ENCODE measurements around the gene PPP1R10. TPM values are rescaled to one million over a fixed set of nuclear protein-coding genes. Genes with fewer than 3 reads are reported as not detected.

Gene PPP1R10
- polyA plus RNA-seq, 2 of the 4 experiments (the other 2 are of a cell fraction), result 26.4 to 37.6 TPM

GRCh38 chr6:30645989-30646388 is 28.9 kb upstream of the PPP1R10 start (continued):
- no peak for TF ChIP-seq CHD4 (IDR thresholded peaks at IDR 0.05; ENCODE audit: borderline replicate concordance)
- no peak for TF ChIP-seq HDAC2 (IDR thresholded peaks at IDR 0.05)
- no peak for TF ChIP-seq RARB (CRISPR knock-in tag; IDR thresholded peaks at IDR 0.05)
- TF ChIP-seq HMGXB4 (CRISPR knock-in tag; IDR thresholded peaks at IDR 0.05; ENCODE audit: borderline replicate concordance), result no peak
- no peak for TF ChIP-seq ZNF302 (CRISPR knock-in tag; IDR thresholded peaks at IDR 0.05)
- TF ChIP-seq BCL3 (IDR thresholded peaks at IDR 0.05), result no peak
- TF ChIP-seq BHLHE40 (IDR thresholded peaks at IDR 0.05; ENCODE audit: low read depth, low read length), result no peak
- no peak for TF ChIP-seq RCOR1 (IDR thresholded peaks at IDR 0.05; ENCODE audit: low read depth, low read length)
- no peak for TF ChIP-seq TP53 (CRISPR knock-in tag; IDR thresholded peaks at IDR 0.05)

GRCh38 chr6:30644769-30645168 is 27.7 kb upstream of the PPP1R10 start:
- no peak for TF ChIP-seq ZSCAN20 (CRISPR knock-in tag; IDR thresholded peaks at IDR 0.05)
- TF ChIP-seq RARB (CRISPR knock-in tag; IDR thresholded peaks at IDR 0.05), result no peak
- TF ChIP-seq KDM1A (IDR thresholded peaks at IDR 0.05; ENCODE audit: low read depth), result no peak
- TF ChIP-seq HOXA7 (CRISPR knock-in tag; IDR thresholded peaks at IDR 0.05), result no peak
- no peak for TF ChIP-seq MYC (IDR thresholded peaks at IDR 0.05; ENCODE audit: borderline replicate concordance, low read length)
- no peak for TF ChIP-seq SMC3 (IDR thresholded peaks at IDR 0.05)
- no peak for TF ChIP-seq BCL3 (IDR thresholded peaks at IDR 0.05)
- POLR2A ChIA-PET, result interaction anchor here (0.7 kb wide), 2 partner anchors 8 to 27 kb away, joined by 3 to 6 read pairs; no protein-coding TSS in a partner anchor
- Histone ChIP-seq H3K9me3 (no peaks in the 10 kb centered on the region), H3K4me3 (no peak overlapping the region), H3K4me2 (no peak overlapping the region), H3K4me1 (peaks cover 9% of the 10 kb centered on the region), H3K27ac (no peak overlapping the region)
- 79% methylated on average over 5 of the region's 5 CpGs for WGBS (ENCODE audit: missing lambda C conversion rate)
- CTCF ChIA-PET, result interaction anchor here (1.1 to 1.5 kb wide), 3 partner anchors 18 to 298 kb away, joined by 3 to 6 read pairs (median 4); partner anchors contain the start of genes ATAT1 and DHX16
- ATAC-seq (no peak), DNase-seq (ENCODE audit: low read depth in 1 of 2, low spot score in 1 of 2) (no peak), FAIRE-seq (no peak)

GRCh38 chr6:30643656-30644055 is 26.6 kb upstream of the PPP1R10 start:
- ChIA-PET POLR2A (interaction anchor here (0.7 kb wide), 1 partner anchor 789 kb away, joined by 5 read pairs; no protein-coding TSS in a partner anchor), CTCF (interaction anchor here (1.0 to 1.3 kb wide), 2 partner anchors 29 to 272 kb away, joined by 3 to 6 read pairs; partner anchors contain the start of gene DHX16)
- no peak overlapping the region for H3K27ac ChIP-seq
- H3K9me3 ChIP-seq, result no peaks in the 10 kb centered on the region
- ATAC-seq, result no peak
- H3K4me3 ChIP-seq, result no peak overlapping the region
- no peak for FAIRE-seq
- no peak for DNase-seq (ENCODE audit: low read depth in 1 of 2, low spot score in 1 of 2)
- no peak overlapping the region for H3K4me2 ChIP-seq
- peaks cover 9% of the 10 kb centered on the region for H3K4me1 ChIP-seq
- 90% methylated on average over 2 of the region's 2 CpGs for WGBS (ENCODE audit: missing lambda C conversion rate)
- TF ChIP-seq TFCP2L1 (CRISPR knock-in tag; IDR thresholded peaks at IDR 0.05) (no peak), RARB (CRISPR knock-in tag; IDR thresholded peaks at IDR 0.05) (no peak), SREBF2 (IDR thresholded peaks at IDR 0.05) (no peak)

GRCh38 chr6:30641048-30641447 is 24.0 kb upstream of the PPP1R10 start:
- Histone ChIP-seq H3K27ac (no peak overlapping the region), H3K4me3 (no peak overlapping the region), H3K4me1 (0 out of 3 replicates have a peak, but pooled peaks cover under 1% of the 10 kb centered on the region), H3K9me3 (no peaks in the 10 kb centered on the region), H3K4me2 (no peak overlapping the region)
- POLR2A ChIA-PET, result no interaction called here
- no peak for FAIRE-seq
- 100% methylated on average over 1 of the region's 1 CpG for WGBS (ENCODE audit: missing lambda C conversion rate)
- CTCF ChIA-PET, result interaction anchor here (0.6 to 2.1 kb wide), 5 partner anchors 11 to 96 kb away, joined by 3 to 5 read pairs (median 3); partner anchors contain the start of gene DHX16
- DNase-seq (ENCODE audit: low read depth in 1 of 2, low spot score in 1 of 2), result no peak
- no peak for ATAC-seq
- TF ChIP-seq HEYL (CRISPR knock-in tag; IDR thresholded peaks at IDR 0.05) (no peak), KDM1A (IDR thresholded peaks at IDR 0.05; ENCODE audit: low read depth) (no peak), REST (IDR thresholded peaks at IDR 0.05) (no peak), USF2 (IDR thresholded peaks at IDR 0.05) (no peak), POLR2AphosphoS2 (conservative IDR thresholded peaks at IDR 0.05; ENCODE audit: low read length) (no peak), CBX8 (IDR thresholded peaks at IDR 0.05) (no peak), PBX3 (IDR thresholded peaks at IDR 0.05) (no peak)

Measured in A549 (cell line).